ENCODE measurements around the gene DCT.

Gene DCT

GRCh38 chr13:94515911-94516310 lies 36.4 kb upstream of the DCT start:
- Histone ChIP-seq H4K20me1 (ENCODE audit: insufficient read depth, low read length, poor library complexity, severe bottlenecking) (no peaks in the 10 kb centered on the region), H2AFZ (ENCODE audit: low read length) (no peak overlapping the region), H3F3A (ENCODE audit: low read depth) (no peaks in the 10 kb centered on the region), H3K4me1 (ENCODE audit: insufficient read depth, low read length, poor library complexity, severe bottlenecking) (no peaks in the 10 kb centered on the region), H3K79me2 (ENCODE audit: insufficient read depth, low read length) (no peaks in the 10 kb centered on the region), H3K4me3 (ENCODE audit: low read length, poor library complexity, severe bottlenecking) (no peak overlapping the region), H3K9me2 (replicated peaks; ENCODE audit: low read depth, low read length) (no peaks in the 10 kb centered on the region), H3K9ac (ENCODE audit: low read depth, low read length, poor library complexity, severe bottlenecking) (no peak overlapping the region), H3K4me2 (ENCODE audit: low read depth, low read length, poor library complexity, severe bottlenecking) (no peak overlapping the region), H3K27me3 (ENCODE audit: insufficient read depth, low read length, poor library complexity, severe bottlenecking) (no peaks in the 10 kb centered on the region), H3K36me3 (ENCODE audit: insufficient read depth, low read length) (no peaks in the 10 kb centered on the region), H3K9me3 (ENCODE audit: insufficient read depth, low read depth, low read length) (peaks cover 4% of the 10 kb centered on the region; the same call in 1 of the 2 replicates)
- TF ChIP-seq EZH2phosphoT487 (IDR thresholded peaks at IDR 0.05; ENCODE audit: borderline replicate concordance) (no peak), CTCF (conservative IDR thresholded peaks at IDR 0.05; ENCODE audit: low read length) (no peak)

- H2AFZ ChIP-seq (ENCODE audit: low read length): no peak overlapping the region
These were observed 35.9 kb upstream of the DCT start for GRCh38 chr13:94515374-94515773.

GRCh38 chr13:94513026-94513425 lies 33.5 kb upstream of the DCT start:
- no peak overlapping the region for H3K4me2 ChIP-seq (ENCODE audit: low read depth, low read length, poor library complexity, severe bottlenecking)
- H3K4me3 ChIP-seq (ENCODE audit: low read length, poor library complexity, severe bottlenecking): no peak overlapping the region
- no peak for TF ChIP-seq CTCF (conservative IDR thresholded peaks at IDR 0.05; ENCODE audit: low read length)
- no peak for TF ChIP-seq EZH2phosphoT487 (IDR thresholded peaks at IDR 0.05; ENCODE audit: borderline replicate concordance)
- H3F3A ChIP-seq (ENCODE audit: low read depth): no peaks in the 10 kb centered on the region
- H3K27me3 ChIP-seq (ENCODE audit: insufficient read depth, low read length, poor library complexity, severe bottlenecking): no peaks in the 10 kb centered on the region
- H3K79me2 ChIP-seq (ENCODE audit: insufficient read depth, low read length): no peaks in the 10 kb centered on the region
- no peaks in the 10 kb centered on the region for H4K20me1 ChIP-seq (ENCODE audit: insufficient read depth, low read length, poor library complexity, severe bottlenecking)
- no peak overlapping the region for H2AFZ ChIP-seq (ENCODE audit: low read length)
- no peaks in the 10 kb centered on the region for H3K4me1 ChIP-seq (ENCODE audit: insufficient read depth, low read length, poor library complexity, severe bottlenecking)
- no peaks in the 10 kb centered on the region for H3K36me3 ChIP-seq (ENCODE audit: insufficient read depth, low read length)
- no peaks in the 10 kb centered on the region for H3K9me2 ChIP-seq (replicated peaks; ENCODE audit: low read depth, low read length)
- peaks cover 4% of the 10 kb centered on the region; the same call in 1 of the 2 replicates for H3K9me3 ChIP-seq (ENCODE audit: insufficient read depth, low read depth, low read length)
- no peak overlapping the region for H3K9ac ChIP-seq (ENCODE audit: low read depth, low read length, poor library complexity, severe bottlenecking)

More at GRCh38 chr13:94515374-94515773, 35.9 kb upstream of the DCT start:
- Histone ChIP-seq H3K4me2 (ENCODE audit: low read depth, low read length, poor library complexity, severe bottlenecking) (no peak overlapping the region), H3K4me1 (ENCODE audit: insufficient read depth, low read length, poor library complexity, severe bottlenecking) (no peaks in the 10 kb centered on the region), H3K9ac (ENCODE audit: low read depth, low read length, poor library complexity, severe bottlenecking) (no peak overlapping the region), H4K20me1 (ENCODE audit: insufficient read depth, low read length, poor library complexity, severe bottlenecking) (no peaks in the 10 kb centered on the region), H3K79me2 (ENCODE audit: insufficient read depth, low read length) (no peaks in the 10 kb centered on the region), H3K27me3 (ENCODE audit: insufficient read depth, low read length, poor library complexity, severe bottlenecking) (no peaks in the 10 kb centered on the region), H3K9me3 (ENCODE audit: insufficient read depth, low read depth, low read length) (peaks cover 4% of the 10 kb centered on the region; the same call in 1 of the 2 replicates), H3K9me2 (replicated peaks; ENCODE audit: low read depth, low read length) (no peaks in the 10 kb centered on the region), H3K36me3 (ENCODE audit: insufficient read depth, low read length) (no peaks in the 10 kb centered on the region), H3F3A (ENCODE audit: low read depth) (no peaks in the 10 kb centered on the region), H3K4me3 (ENCODE audit: low read length, poor library complexity, severe bottlenecking) (no peak overlapping the region)
- no peak for TF ChIP-seq EZH2phosphoT487 (IDR thresholded peaks at IDR 0.05; ENCODE audit: borderline replicate concordance)
- no peak for TF ChIP-seq CTCF (conservative IDR thresholded peaks at IDR 0.05; ENCODE audit: low read length)

All from Loucy (cell line).